DMS153 (cell line): ENCODE measurements around the gene CTBP1.
"Not testable (repeated sequence)": the region's sequence is repeated elsewhere in the genome, so short reads cannot be mapped to it uniquely, and the experiment has no call there.

Source experiments
- DNase-seq: peaks from one replicate; lab custom pipeline; 2025; lab: John Stamatoyannopoulos, UW

Gene CTBP1

GRCh38 chr4:1248245-1249147 is at the start of gene CTBP1:
TSS of gene CTBP1 (minus strand) at chr4:1249130. CDS start at chr4:1241331, 7,799 bp downstream.
- no peak for DNase-seq

DNA sequence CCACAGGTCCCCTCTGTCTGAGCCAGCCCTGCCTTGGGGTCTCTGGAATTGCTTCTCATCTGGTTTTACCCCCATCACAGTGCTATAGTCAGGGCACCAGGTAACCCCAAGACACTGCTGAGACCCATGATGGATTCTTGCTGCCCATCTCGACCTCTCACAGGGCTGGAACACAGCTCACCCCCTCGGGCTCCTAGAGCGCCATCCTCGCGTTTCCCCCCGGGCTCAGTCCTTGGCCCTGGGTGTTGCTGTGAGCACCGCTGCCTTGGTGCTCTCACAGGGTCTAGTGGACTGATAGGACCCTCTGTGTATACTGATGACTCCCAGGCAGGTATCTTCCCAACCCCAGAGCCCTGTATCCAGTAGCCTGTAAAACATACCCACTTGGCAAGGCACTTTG is 49.5 kb upstream of the CTBP1 start:
- no peak for DNase-seq

GRCh38 chr4:1297456-1298325 is 48.8 kb upstream of the CTBP1 start:
- no peak for DNase-seq

- DNase-seq: no peak
Measured at GRCh38 chr4:1297023-1297395, 48.1 kb upstream of the CTBP1 start.

DNA sequence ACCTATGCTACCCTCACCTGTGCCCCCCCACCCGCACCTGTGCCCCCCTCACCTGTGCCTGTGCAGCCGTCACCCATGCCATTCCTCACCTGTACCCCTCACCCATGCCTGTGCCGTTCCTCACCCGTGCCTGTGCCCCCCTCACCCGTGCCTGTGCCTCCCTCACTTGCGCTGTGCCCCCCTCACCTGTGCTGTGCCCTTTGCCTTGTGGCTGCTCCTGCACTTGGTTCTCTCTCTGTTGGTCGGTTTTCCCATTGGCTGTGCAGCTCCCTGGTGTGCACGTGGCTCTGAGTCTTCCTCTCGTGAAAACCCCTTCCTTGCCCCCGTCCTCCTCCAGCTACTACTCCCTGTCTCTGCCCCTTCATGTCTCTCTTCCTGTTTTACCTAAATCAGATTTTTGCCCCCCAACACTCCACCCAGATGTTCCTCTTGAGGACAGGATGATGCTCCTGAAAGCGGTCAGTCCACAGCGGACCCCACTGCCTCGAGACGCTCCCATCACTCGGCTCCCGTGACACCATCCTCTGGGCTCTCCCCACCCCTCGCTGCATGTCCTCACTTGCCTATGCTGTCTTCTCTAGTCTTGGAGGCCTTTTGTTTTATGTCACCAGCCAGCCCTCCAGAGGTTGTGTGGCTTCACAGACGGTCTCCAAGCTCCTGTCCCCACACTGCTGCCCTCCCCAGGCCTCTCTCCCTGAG is 47.5 kb upstream of the CTBP1 start:
- DNase-seq: no peak

DNA sequence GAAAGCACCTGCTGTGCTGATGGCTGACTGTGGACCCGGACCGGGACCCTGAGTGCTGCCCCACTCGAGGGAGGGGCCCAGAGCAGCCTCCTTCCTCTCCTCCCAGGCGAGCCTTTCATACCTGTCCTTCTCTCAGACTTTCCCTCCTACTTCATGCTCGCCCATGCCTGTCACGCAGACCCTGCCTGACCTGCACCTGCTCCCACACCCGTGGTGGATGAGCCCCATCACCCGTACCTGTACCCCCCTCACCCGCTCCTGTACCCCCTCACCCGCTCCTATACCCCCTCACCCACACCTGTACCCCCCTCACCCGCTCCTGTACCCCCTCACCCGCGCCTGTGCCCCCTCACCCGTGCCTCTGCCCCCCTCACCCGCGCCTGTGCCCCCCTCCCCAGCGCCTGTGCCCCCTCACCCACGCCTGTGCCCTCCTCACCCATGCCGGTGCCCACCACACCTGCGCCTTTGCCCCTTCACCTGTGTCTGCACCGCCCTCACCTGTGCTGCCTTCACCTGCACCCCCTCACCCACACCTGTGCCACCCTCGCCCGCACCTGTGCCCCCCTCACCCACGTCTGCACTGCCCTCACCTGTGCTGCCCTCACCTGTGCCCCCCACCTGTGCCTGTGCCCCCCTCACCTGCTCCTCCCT is 46.6 kb upstream of the CTBP1 start:
- no peak for DNase-seq

DNA sequence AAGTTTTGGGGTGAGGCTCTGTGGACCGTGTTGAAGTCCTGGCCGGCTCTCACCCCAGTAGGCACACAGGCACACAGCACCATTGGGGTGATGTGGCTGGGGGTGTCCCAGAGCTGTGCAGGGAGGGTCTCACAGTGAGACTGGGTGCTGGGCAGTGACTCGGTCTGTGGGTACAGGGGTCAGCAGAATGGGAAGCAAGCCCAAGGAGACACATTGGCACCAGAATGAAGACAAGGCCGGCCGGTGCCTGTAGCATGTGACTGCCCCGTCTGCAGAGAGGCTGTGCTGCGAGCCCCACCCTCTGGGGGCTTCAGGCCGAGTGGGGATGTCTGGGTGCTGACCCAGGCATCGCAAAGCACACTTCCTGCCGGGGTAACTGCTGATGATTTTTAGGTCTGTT is 46.0 kb upstream of the CTBP1 start:
- no peak for DNase-seq

DNA sequence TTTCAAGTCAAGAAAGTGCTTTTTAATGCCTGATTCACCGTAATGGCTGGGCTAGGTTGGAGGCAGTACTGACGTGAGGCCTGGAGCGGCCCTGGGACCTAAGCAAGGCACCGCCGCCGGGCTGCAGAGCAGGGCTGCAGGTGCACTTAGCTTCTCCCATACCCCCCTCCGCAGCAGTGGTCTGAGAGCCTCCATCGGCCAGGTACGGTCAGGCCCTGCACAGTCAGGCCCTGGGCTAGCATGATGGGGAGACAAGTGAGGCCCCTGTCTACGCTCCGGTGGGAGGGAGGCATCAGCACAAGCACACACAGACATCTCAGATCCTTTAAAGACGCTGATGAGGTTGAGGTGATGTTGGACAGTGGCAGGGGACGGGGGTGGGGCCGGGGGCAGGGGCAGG is 45.5 kb upstream of the CTBP1 start:
- no peak for DNase-seq

- no peak for DNase-seq
Measured at GRCh38 chr4:1293991-1294390, 45.1 kb upstream of the CTBP1 start.

GRCh38 chr4:1293531-1293941 is 44.6 kb upstream of the CTBP1 start:
- no peak for DNase-seq

DNA sequence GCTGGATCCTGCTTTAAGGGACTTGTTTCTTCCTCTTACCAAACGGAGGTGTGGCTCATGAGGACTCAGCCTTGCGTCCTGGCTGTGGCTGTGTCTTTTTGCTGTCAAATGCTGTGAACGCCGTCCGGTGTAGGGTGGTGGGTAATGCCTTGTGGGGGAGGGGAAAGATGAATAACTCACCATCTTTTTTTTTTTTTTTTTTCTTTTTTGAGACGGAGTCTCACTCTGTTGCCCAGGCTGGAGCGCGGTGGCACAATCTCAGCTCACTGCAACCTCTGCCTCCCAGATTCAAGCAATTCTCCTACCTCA is 43.7 kb upstream of the CTBP1 start:
- not testable (repeated sequence) for DNase-seq

DNA sequence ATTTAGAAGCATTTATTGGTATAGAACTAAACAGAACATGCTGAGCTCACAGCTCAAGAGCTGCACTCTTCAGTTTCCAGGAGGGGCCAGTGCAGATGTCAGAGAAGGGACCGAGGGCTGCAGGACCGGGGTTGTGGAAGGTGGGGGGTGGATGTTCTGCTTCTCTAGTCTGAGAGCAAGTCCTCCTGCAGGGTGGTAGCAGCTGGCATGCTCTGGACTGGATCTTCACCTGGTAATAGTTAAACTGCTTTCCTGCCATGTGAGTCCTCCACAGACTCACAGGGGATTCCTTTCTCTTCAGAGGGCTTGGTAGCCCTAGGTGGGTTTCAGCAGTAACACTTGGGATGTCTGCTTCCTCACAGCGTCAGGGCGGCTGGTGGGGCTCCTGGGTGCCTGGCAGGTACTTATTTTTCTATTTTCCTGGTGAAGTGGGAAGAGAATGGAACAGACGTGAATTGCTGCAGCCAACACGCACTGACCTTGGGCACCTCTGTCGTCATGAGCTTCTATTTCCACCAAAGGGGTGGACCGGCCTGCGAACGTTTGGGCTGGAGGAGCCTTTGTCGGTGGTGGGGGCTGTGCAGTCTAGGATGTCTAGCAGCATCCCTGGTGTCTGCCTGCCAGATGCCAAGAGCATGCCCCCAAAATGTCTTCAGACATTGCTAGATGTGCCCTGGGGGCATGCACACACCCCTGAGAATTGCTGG is 43.2 kb upstream of the CTBP1 start:
- DNase-seq: no peak

GRCh38 chr4:1291091-1291490 is 42.2 kb upstream of the CTBP1 start:
- no peak for DNase-seq

GRCh38 chr4:1290165-1290977 is 41.4 kb upstream of the CTBP1 start:
- no peak for DNase-seq

DNA sequence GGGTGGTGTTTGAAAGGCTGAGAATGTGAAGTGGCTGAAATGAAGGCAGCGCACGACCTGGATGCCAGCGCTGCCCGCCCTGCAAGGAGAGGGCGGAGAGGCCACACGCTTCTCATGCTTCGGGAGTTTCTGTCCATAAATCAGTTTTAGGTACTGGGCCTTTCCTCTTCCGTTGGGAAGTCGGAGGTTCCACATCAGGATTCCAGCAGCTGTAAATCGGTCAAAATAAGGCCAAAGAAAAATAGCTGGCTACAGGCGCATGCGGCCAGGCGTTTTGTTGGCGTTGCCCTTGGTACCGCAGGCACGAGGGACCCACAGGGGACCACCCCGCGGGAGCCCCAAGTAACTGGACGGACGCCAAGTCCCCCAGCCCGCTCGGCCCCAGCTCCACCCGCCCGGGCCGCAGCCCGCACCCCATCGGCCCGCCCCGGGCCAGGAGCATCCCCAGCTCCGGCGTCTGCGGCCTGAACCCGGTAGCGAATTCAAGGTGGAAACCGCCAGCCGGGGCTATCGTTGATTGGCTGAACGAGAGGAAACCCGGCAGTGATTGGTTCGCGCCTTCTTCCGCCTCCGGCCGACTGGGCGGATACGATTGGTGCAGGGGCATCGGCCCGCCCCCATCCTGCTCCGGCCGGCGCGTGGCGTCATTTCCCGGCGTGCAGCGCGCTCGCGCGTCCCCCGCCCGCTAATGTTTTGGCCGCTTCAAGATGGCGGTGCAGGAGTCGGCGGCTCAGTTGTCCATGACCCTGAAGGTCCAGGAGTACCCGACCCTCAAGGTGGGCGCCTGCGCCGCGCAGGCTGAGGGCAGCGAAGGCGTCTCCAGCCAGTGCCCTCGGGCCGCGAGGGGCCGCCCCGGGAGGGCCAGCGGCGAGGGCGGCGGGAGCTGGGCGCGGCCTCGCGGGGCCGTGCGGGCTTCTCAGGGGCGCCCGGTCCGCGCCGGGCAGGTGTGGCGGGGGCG is 40.6 kb upstream of the CTBP1 start, which contains the start of gene MAEA:
MAEA (plus strand) TSS at position 685 of the 958 bp plus-strand sequence; CDS start at position 708, 23 bp downstream.
- peak; percentile 69 for DNase-seq

GRCh38 chr4:1288786-1289185 is 39.9 kb upstream of the CTBP1 start:
- DNase-seq: no peak

DNA sequence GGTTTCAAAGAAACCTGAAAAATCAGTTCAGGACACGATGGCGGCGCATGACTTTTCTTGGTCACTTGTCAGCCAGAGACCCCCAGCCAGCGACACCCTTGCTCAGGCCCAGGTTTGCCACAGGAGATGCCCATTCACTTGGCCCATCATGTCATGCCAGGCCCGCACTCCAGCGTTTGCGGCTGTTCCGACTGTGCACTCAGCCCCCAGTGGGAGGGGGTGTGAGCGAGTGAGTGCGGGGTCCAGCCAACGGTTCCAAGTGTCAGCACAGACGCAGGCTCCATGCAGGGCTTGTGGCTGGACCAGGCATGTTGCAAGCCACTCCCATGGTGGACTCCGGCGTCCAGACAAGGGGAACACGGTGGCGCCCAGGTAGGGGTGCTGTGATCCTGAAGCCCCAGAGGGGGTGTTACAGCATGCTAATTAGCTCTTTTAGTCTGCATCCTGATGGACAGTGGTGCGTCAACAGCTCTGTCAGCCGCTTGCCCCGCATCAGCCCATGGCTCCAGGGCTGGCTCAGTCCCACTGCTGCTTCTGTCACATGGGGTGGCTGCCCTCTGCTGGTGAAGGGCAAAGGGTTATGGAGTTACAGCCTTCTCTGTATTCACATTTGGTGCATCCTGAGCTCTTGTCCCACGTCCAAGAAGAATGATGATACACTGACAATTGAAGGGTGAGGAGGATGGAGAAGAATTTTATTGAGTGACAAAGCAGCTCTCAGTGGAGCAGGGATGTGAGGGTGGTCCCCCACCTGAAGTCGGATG is 37.0 kb upstream of the CTBP1 start:
- no peak for DNase-seq

GRCh38 chr4:1285151-1285789 is 36.3 kb upstream of the CTBP1 start:
- DNase-seq: no peak
